WTC11 (cell line): ENCODE data around the gene HJV. TPM values are rescaled to one million over a fixed set of nuclear protein-coding genes. Genes with fewer than 3 reads are reported as not detected.

Experiments
- ATAC-seq: fragments of 200-7000 bp; cut with Tn5 transposase; 2 replicates; pipeline ENCODE4 v1.10.0; 2021; ENCODE audit warnings: mild to moderate bottlenecking, moderate library complexity
- CTCF ChIA-PET: fragments of 300-600 bp; sonication (Branson Sonifier 250); formaldehyde crosslinking; loops from one replicate; lab custom pipeline; 2021; ENCODE audit warnings: antibody characterized with exemption; lab: Charles Lee
- POLR2A ChIA-PET: fragments of 350-600 bp; sonication (Branson Sonifier 250); formaldehyde crosslinking; loops from one replicate; lab custom pipeline; 2021; ENCODE audit warnings: antibody characterized with exemption; lab: Charles Lee
- DNase-seq: peaks from one replicate; pipeline ENCODE4 v3.0.0; 2021; ENCODE audit warnings: low spot score
- H3K27ac Mint-ChIP-seq: 2 replicates; pipeline ENCODE4 v1.8.0; 2021; ENCODE audit warnings: mixed read lengths
- H3K27me3 Mint-ChIP-seq: 2 replicates; pipeline ENCODE4 v1.8.0; 2021; ENCODE audit warnings: low read depth, mild to moderate bottlenecking, moderate library complexity, mixed read lengths
- H3K36me3 Mint-ChIP-seq: 2 replicates; pipeline ENCODE4 v1.8.0; 2021; ENCODE audit warnings: mixed read lengths
- H3K4me1 Mint-ChIP-seq: 2 replicates; pipeline ENCODE4 v1.8.0; 2022; ENCODE audit warnings: mixed read lengths
- H3K4me3 Mint-ChIP-seq: 2 replicates; pipeline ENCODE4 v1.8.0; 2021; ENCODE audit warnings: mild to moderate bottlenecking, moderate library complexity, mixed read lengths
- H3K9me3 Mint-ChIP-seq: 2 replicates; pipeline ENCODE4 v1.8.0; 2021; ENCODE audit warnings: mixed read lengths
- ELF4 ChIP-seq: sonication (generic); formaldehyde crosslinking; IDR thresholded peaks from 2 replicates; pipeline ENCODE4 v1.8.1; 2022; ENCODE audit warnings: low read depth, mild to moderate bottlenecking, moderate library complexity, missing genetic modification reagents
- ETV6 ChIP-seq: sonication (generic); formaldehyde crosslinking; IDR thresholded peaks from 2 replicates; pipeline ENCODE4 v1.8.1; 2022; ENCODE audit warnings: mild to moderate bottlenecking, missing genetic modification reagents
- JUN ChIP-seq: sonication (generic); formaldehyde crosslinking; IDR thresholded peaks from 2 replicates; pipeline ENCODE4 v1.8.0; 2023; ENCODE audit warnings: mild to moderate bottlenecking, missing genetic modification reagents
- NR1H2 ChIP-seq: sonication (generic); formaldehyde crosslinking; IDR thresholded peaks from 2 replicates; pipeline ENCODE4 v1.9.0; 2021; ENCODE audit warnings: mild to moderate bottlenecking, moderate library complexity, missing genetic modification reagents
- PRDM15 ChIP-seq: sonication (generic); formaldehyde crosslinking; IDR thresholded peaks from 2 replicates; pipeline ENCODE4 v1.8.0; 2022; ENCODE audit warnings: missing genetic modification reagents
- STAT6 ChIP-seq: sonication (generic); formaldehyde crosslinking; conservative IDR thresholded peaks from 2 replicates; pipeline ENCODE4 v1.8.1; 2023; ENCODE audit warnings: mild to moderate bottlenecking, low read depth, missing genetic modification reagents, moderate library complexity
- USF1 ChIP-seq: sonication (generic); formaldehyde crosslinking; IDR thresholded peaks from 2 replicates; pipeline ENCODE4 v1.8.0; 2022; ENCODE audit warnings: mild to moderate bottlenecking, missing genetic modification reagents
- USF2 ChIP-seq: sonication (generic); formaldehyde crosslinking; IDR thresholded peaks from 2 replicates; pipeline ENCODE4 v1.8.1; 2023; ENCODE audit warnings: mild to moderate bottlenecking, missing genetic modification reagents, moderate library complexity
- ZNF121 ChIP-seq: sonication (generic); formaldehyde crosslinking; IDR thresholded peaks from 2 replicates; pipeline ENCODE4 v1.8.0; 2023; ENCODE audit warnings: missing genetic modification reagents
- ZNF423 ChIP-seq: fragments of 250-450 bp; sonication (Bioruptor Pico); IDR thresholded peaks from 2 replicates; pipeline ENCODE4 v2.1.2; 2022; ENCODE audit warnings: mild to moderate bottlenecking, moderate library complexity
- ZSCAN18 ChIP-seq: fragments of 250-450 bp; sonication (Bioruptor Pico); IDR thresholded peaks from 2 replicates; pipeline ENCODE4 v2.1.2; 2022; ENCODE audit warnings: mild to moderate bottlenecking, moderate library complexity
- total RNA-seq: library from RNA; stranded (reverse); gene quantifications from 3 replicates; pipeline ENCODE4 v1.2.3, GENCODE V29; 2021
- TF ChIP-seq, protein P1 (sequence below): sonication (generic); formaldehyde crosslinking; IDR thresholded peaks from 2 replicates; pipeline ENCODE4 v1.8.1; 2023; ENCODE audit warnings: mild to moderate bottlenecking, missing genetic modification reagents, moderate library complexity
- TF ChIP-seq, protein P2 (sequence below): sonication (generic); formaldehyde crosslinking; IDR thresholded peaks from 2 replicates; pipeline ENCODE4 v1.8.1; 2023; ENCODE audit warnings: mild to moderate bottlenecking, missing genetic modification reagents

The HJV gene
- total RNA-seq, 1 experiment from 2014 or later: 0.31 TPM

GRCh38 chr1:146036241-146036964 is 14.9 kb upstream of the HJV start (continued):
- TF ChIP-seq ZNF423 (CRISPR knock-in tag): no peak
- TF ChIP-seq, protein P1, sequence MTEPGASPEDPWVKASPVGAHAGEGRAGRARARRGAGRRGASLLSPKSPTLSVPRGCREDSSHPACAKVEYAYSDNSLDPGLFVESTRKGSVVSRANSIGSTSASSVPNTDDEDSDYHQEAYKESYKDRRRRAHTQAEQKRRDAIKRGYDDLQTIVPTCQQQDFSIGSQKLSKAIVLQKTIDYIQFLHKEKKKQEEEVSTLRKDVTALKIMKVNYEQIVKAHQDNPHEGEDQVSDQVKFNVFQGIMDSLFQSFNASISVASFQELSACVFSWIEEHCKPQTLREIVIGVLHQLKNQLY: no peak
- no peak for TF ChIP-seq USF1

DNA sequence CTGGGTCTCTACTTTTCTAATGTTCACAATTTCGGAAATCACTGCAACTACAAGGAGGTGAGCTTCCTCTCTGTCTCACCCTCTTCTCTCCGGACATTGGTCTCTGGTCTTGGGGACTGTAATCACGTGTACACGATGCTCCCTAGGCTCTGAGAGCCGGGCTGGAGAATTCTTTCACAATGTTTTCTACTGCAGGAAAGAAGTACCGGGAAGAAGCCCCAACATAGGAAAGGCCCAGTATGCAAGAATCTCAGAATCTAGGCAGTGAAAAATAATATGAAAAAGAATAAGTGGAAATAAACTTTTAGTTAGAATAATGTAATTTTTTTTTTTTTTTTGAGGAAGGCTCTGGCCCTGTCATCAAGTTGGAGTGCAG is 13.5 kb upstream of the HJV start:
- Mint-ChIP-seq H3K36me3 (no peaks in the 10 kb centered on the region), H3K27me3 (peaks cover 6% of the 10 kb centered on the region; the same call in 1 of the 2 replicates), H3K4me1 (peaks cover 10% of the 10 kb centered on the region), H3K27ac (peak overlapping the region; percentile 93), H3K4me3 (peak overlapping the region; percentile 100), H3K9me3 (peaks cover 3% of the 10 kb centered on the region)
- CTCF ChIA-PET: interaction anchor here (0.6 to 5.3 kb wide), 11 partner anchors 11 to 297 kb away, joined by 3 to 25 read pairs (median 5); partner anchors contain the start of genes ITGA10, NUDT17 and PIAS3
- no peak for TF ChIP-seq ETV6 (CRISPR knock-in tag)
- TF ChIP-seq NR1H2 (CRISPR knock-in tag): no peak
- TF ChIP-seq STAT6 (CRISPR knock-in tag): no peak
- TF ChIP-seq, protein P2, sequence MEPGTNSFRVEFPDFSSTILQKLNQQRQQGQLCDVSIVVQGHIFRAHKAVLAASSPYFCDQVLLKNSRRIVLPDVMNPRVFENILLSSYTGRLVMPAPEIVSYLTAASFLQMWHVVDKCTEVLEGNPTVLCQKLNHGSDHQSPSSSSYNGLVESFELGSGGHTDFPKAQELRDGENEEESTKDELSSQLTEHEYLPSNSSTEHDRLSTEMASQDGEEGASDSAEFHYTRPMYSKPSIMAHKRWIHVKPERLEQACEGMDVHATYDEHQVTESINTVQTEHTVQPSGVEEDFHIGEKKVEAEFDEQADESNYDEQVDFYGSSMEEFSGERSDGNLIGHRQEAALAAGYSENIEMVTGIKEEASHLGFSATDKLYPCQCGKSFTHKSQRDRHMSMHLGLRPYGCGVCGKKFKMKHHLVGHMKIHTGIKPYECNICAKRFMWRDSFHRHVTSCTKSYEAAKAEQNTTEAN: no peak
- peak; percentile 43; the same call in 1 of the 2 replicates for TF ChIP-seq USF1
- TF ChIP-seq USF2 (CRISPR knock-in tag): peak; percentile 58
- TF ChIP-seq JUN (CRISPR knock-in tag): no peak
- TF ChIP-seq ELF4 (CRISPR knock-in tag): no peak
- no peak for DNase-seq
- POLR2A ChIA-PET: interaction anchor here (0.6 to 6.0 kb wide), 4 partner anchors 15 to 56 kb away, joined by 3 to 62 read pairs (median 5); no protein-coding TSS in a partner anchor
- ATAC-seq: peak; percentile 2; the same call in 1 of the 2 replicates

DNA sequence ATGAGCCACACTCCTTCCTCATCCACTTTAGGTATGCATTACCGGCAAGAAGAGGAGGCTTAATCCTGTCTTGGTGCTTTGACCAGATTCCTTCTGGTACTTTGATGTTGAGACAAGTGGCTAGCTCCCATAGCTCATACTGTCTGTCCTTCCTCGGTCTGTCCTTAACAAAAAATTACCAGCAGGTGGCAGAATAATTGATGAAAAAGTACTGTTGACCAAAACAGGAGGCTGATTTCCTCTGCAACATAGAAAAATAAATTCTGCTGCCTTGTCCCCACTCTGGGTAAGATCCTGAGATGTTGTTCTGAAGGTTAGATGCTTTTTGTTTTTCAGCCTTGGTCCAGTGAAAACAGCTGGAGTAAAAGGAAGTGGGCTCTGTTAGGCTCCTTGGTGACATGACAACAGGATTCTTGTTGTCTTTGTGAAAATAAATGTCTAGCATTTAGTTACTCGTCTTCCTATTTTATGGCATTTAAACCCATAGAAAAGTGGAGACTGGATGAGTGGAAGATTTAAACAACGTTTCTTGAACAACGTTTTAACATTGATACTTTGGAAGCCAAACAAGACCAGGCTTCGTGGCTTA is 11.2 kb upstream of the HJV start:
- ATAC-seq: no peak
- peaks cover 8% of the 10 kb centered on the region for H3K4me1 Mint-ChIP-seq
- H3K9me3 Mint-ChIP-seq: peaks cover 6% of the 10 kb centered on the region
- no peak overlapping the region for H3K4me3 Mint-ChIP-seq
- H3K27ac Mint-ChIP-seq: no peak overlapping the region
- POLR2A ChIA-PET: no interaction called here
- CTCF ChIA-PET: interaction anchor here (0.7 to 2.7 kb wide), 18 partner anchors 11 to 187 kb away, joined by 3 to 17 read pairs (median 4); partner anchors contain the start of genes ANKRD34A, HJV, NUDT17 and PIAS3
- H3K36me3 Mint-ChIP-seq: no peaks in the 10 kb centered on the region
- peaks cover 2% of the 10 kb centered on the region; the same call in 1 of the 2 replicates for H3K27me3 Mint-ChIP-seq
- no peak for DNase-seq
- no peak for TF ChIP-seq ZSCAN18
- TF ChIP-seq JUN (CRISPR knock-in tag): no peak
- no peak for TF ChIP-seq PRDM15 (CRISPR knock-in tag)
- no peak for TF ChIP-seq USF1
- TF ChIP-seq ZNF121: no peak
